HepG2 (cell line): Measurements from ENCODE around the gene MTFR1L. TPM values are rescaled to one million over a fixed set of nuclear protein-coding genes. Genes with fewer than 3 reads are reported as not detected.

Experiments
- ETV6 ChIP-seq: sonication (generic); formaldehyde crosslinking; conservative IDR thresholded peaks from 2 replicates; pipeline ENCODE4 v1.4.0; 2020; ENCODE audit warnings: missing genetic modification reagents
- FLYWCH1 ChIP-seq: sonication (generic); formaldehyde crosslinking; IDR thresholded peaks from 2 replicates; pipeline ENCODE4 v1.8.1; 2023; ENCODE audit warnings: mild to moderate bottlenecking, missing genetic modification reagents
- MEF2D ChIP-seq: sonication (generic); formaldehyde crosslinking; IDR thresholded peaks from 2 replicates; pipeline ENCODE4 v1.5.1; 2020; ENCODE audit warnings: mild to moderate bottlenecking, missing genetic modification reagents
- MIER3 ChIP-seq: IDR thresholded peaks from 2 replicates; pipeline ENCODE4 v1.6.1; 2016; ENCODE audit warnings: missing compliant biosample characterization, borderline replicate concordance
- POLR2AphosphoS5 ChIP-seq: IDR thresholded peaks from 2 replicates; pipeline ENCODE4 v1.6.1; 2012; ENCODE audit warnings: low read depth, low read length
- TBL1XR1 ChIP-seq: fragments of 150-350 bp; IDR thresholded peaks from 2 replicates; pipeline ENCODE4 v1.6.1; 2014; ENCODE audit warnings: borderline replicate concordance, low read length; ENCODE audit not compliant: partially characterized antibody
- TOPORS ChIP-seq: sonication (generic); formaldehyde crosslinking; IDR thresholded peaks from 2 replicates; pipeline ENCODE4 v1.8.0; 2023; ENCODE audit warnings: mild to moderate bottlenecking, missing genetic modification reagents
- XRCC5 ChIP-seq: fragments of 200-400 bp; formaldehyde crosslinking; optimal IDR thresholded peaks from 2 replicates; pipeline ENCODE3; 2017; ENCODE audit warnings: mild to moderate bottlenecking, low read length
- ZBTB39 ChIP-seq: sonication (generic); formaldehyde crosslinking; IDR thresholded peaks from 2 replicates; pipeline ENCODE4 v1.5.0; 2020; ENCODE audit warnings: missing genetic modification reagents
- ZHX1 ChIP-seq: sonication (generic); formaldehyde crosslinking; IDR thresholded peaks from 2 replicates; pipeline ENCODE4 v1.8.1; 2022; ENCODE audit warnings: low read depth, mild to moderate bottlenecking, missing genetic modification reagents
- ZNF256 ChIP-seq: sonication (generic); formaldehyde crosslinking; conservative IDR thresholded peaks from 2 replicates; pipeline ENCODE4 v1.4.0; 2020; ENCODE audit warnings: missing genetic modification reagents
- ZNF589 ChIP-seq: sonication (generic); formaldehyde crosslinking; conservative IDR thresholded peaks from 2 replicates; pipeline ENCODE4 v1.8.0; 2022; ENCODE audit warnings: mild to moderate bottlenecking, moderate library complexity, missing genetic modification reagents
- ZSCAN25 ChIP-seq: sonication (generic); formaldehyde crosslinking; IDR thresholded peaks from 2 replicates; pipeline ENCODE4 v1.8.0; 2022; ENCODE audit warnings: mild to moderate bottlenecking, missing genetic modification reagents
- polyA plus RNA-seq, 8 experiments: library from polyadenylated mRNA; depleted of rRNA in 3 of 8; stranded (reverse) in 7 of 8; unstranded in 1 of 8; fragments of >200 nt; fragmentation: Illumina TruSeq in 4 of 8; extraction: Trizol in 4 of 8; gene quantifications; 2 replicates each; pipeline versions ENCODE4 v1.2.1 to v1.2.3, GENCODE V29; 2011 to 2016; ENCODE audit warnings: low read depth in 4 of 8, missing spikeins in 1 of 8, mixed read lengths in 1 of 8; ENCODE audit not compliant: insufficient read depth in 1 of 8
- total RNA-seq, 5 experiments: library from RNA; depleted of rRNA; stranded (reverse); fragments of >200 nt; fragmentation: Illumina TruSeq; extraction: Trizol; gene quantifications; 2 replicates each; pipeline ENCODE4 v1.2.3, GENCODE V29; 2016; ENCODE audit warnings: low read depth in 1 of 5
- TF ChIP-seq, protein P1 (sequence below): fragments of 450-650 bp; IDR thresholded peaks from 2 replicates; pipeline ENCODE4 v1.6.1; 2017; ENCODE audit warnings: mild to moderate bottlenecking
- TF ChIP-seq, protein P2 (sequence below): sonication (generic); formaldehyde crosslinking; IDR thresholded peaks from 2 replicates; pipeline ENCODE4 v1.5.1; 2020; ENCODE audit warnings: mild to moderate bottlenecking, missing genetic modification reagents, borderline replicate concordance

The MTFR1L gene
- total and polyA plus RNA-seq, 2 of the 13 experiments (the other 11 are each of a cell fraction or from before 2014, with no cell fraction given): 38.0 to 55.7 TPM

DNA sequence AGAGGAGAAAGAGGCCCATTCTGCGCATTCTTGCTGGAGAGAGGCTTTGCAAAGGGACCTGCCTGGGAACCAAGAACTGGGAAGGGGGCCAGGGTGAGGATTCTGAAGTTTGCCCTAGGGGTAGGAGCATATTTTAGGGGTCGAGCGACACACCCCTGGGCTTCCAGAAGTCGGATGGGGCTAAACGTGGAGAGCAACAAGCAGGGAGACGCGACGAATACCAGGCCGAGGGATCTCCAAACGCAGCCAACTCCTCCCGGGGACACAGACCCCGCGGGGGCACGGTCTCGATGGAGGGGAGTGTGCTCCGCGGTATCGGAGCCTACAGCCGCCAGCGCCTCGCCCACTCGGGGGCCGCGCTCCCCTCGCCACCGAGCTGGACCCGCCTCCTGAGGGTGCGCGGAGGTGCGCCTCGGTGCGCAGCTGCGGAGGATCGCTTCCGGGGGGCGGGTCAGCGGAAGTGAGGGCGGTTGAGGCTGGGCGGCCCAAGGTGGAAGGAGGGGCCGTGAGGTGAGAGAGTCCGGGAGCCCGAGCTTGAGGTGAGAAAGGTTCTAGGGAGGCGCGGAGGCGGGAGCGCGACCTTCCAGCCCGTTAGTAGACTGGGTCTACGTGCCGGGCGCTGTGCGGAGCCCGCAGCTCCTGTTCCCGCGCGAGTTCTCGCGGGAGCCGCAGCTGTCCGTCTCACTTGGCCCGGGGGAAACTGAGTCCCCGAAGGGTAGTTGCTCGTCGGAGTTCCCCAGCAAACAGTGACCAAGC lies at the start of gene MTFR1L (continued):
- TF ChIP-seq ZBTB39 (CRISPR knock-in tag): no peak
- no peak for TF ChIP-seq ZNF256 (CRISPR knock-in tag)
- TF ChIP-seq POLR2AphosphoS5: peak; percentile 86
- TF ChIP-seq, protein P1, sequence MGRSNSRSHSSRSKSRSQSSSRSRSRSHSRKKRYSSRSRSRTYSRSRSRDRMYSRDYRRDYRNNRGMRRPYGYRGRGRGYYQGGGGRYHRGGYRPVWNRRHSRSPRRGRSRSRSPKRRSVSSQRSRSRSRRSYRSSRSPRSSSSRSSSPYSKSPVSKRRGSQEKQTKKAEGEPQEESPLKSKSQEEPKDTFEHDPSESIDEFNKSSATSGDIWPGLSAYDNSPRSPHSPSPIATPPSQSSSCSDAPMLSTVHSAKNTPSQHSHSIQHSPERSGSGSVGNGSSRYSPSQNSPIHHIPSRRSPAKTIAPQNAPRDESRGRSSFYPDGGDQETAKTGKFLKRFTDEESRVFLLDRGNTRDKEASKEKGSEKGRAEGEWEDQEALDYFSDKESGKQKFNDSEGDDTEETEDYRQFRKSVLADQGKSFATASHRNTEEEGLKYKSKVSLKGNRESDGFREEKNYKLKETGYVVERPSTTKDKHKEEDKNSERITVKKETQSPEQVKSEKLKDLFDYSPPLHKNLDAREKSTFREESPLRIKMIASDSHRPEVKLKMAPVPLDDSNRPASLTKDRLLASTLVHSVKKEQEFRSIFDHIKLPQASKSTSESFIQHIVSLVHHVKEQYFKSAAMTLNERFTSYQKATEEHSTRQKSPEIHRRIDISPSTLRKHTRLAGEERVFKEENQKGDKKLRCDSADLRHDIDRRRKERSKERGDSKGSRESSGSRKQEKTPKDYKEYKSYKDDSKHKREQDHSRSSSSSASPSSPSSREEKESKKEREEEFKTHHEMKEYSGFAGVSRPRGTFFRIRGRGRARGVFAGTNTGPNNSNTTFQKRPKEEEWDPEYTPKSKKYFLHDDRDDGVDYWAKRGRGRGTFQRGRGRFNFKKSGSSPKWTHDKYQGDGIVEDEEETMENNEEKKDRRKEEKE: no peak
- TF ChIP-seq ZSCAN25: no peak
- peak; percentile 23 for TF ChIP-seq TBL1XR1
- 0 out of 2 replicates have a peak, but pooled peaks have one; percentile 52 for TF ChIP-seq MIER3
- TF ChIP-seq TOPORS (CRISPR knock-in tag): no peak
- no peak for TF ChIP-seq FLYWCH1 (CRISPR knock-in tag)
- peak; percentile 22; the same call in 1 of the 2 replicates for TF ChIP-seq ETV6 (CRISPR knock-in tag)
- peak; percentile 14 for TF ChIP-seq XRCC5
- TF ChIP-seq MEF2D (CRISPR knock-in tag): peak; percentile 80; the same call in 1 of the 2 replicates
- no peak for TF ChIP-seq ZNF589 (CRISPR knock-in tag)
- TF ChIP-seq, protein P2, sequence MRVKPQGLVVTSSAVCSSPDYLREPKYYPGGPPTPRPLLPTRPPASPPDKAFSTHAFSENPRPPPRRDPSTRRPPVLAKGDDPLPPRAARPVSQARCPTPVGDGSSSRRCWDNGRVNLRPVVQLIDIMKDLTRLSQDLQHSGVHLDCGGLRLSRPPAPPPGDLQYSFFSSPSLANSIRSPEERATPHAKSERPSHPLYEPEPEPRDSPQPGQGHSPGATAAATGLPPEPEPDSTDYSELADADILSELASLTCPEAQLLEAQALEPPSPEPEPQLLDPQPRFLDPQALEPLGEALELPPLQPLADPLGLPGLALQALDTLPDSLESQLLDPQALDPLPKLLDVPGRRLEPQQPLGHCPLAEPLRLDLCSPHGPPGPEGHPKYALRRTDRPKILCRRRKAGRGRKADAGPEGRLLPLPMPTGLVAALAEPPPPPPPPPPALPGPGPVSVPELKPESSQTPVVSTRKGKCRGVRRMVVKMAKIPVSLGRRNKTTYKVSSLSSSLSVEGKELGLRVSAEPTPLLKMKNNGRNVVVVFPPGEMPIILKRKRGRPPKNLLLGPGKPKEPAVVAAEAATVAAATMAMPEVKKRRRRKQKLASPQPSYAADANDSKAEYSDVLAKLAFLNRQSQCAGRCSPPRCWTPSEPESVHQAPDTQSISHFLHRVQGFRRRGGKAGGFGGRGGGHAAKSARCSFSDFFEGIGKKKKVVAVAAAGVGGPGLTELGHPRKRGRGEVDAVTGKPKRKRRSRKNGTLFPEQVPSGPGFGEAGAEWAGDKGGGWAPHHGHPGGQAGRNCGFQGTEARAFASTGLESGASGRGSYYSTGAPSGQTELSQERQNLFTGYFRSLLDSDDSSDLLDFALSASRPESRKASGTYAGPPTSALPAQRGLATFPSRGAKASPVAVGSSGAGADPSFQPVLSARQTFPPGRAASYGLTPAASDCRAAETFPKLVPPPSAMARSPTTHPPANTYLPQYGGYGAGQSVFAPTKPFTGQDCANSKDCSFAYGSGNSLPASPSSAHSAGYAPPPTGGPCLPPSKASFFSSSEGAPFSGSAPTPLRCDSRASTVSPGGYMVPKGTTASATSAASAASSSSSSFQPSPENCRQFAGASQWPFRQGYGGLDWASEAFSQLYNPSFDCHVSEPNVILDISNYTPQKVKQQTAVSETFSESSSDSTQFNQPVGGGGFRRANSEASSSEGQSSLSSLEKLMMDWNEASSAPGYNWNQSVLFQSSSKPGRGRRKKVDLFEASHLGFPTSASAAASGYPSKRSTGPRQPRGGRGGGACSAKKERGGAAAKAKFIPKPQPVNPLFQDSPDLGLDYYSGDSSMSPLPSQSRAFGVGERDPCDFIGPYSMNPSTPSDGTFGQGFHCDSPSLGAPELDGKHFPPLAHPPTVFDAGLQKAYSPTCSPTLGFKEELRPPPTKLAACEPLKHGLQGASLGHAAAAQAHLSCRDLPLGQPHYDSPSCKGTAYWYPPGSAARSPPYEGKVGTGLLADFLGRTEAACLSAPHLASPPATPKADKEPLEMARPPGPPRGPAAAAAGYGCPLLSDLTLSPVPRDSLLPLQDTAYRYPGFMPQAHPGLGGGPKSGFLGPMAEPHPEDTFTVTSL: peak; percentile 48; the same call in 1 of the 2 replicates
- peak; percentile 21; the same call in 1 of the 2 replicates for TF ChIP-seq ZHX1 (CRISPR knock-in tag)
